H9 (cell line): ENCODE results near the gene PPOX. TPM values are rescaled to one million over a fixed set of nuclear protein-coding genes. Genes with fewer than 3 reads are reported as not detected.

Experiments used
- DNase-seq: peaks from one replicate; pipeline ENCODE4 v3.0.0-alpha.2; 2017
- H2AFZ ChIP-seq: one replicate; pipeline ENCODE4 v1.6.1; 2013; ENCODE audit warnings: mild to moderate bottlenecking, low read length, control low read depth, moderate library complexity
- H2AK5ac ChIP-seq: 2 replicates; pipeline ENCODE4 v1.6.1; 2013; ENCODE audit warnings: low read length, control low read depth, mixed read lengths; ENCODE audit not compliant: insufficient read length
- H2BK120ac ChIP-seq: one replicate; pipeline ENCODE4 v1.6.1; 2013; ENCODE audit warnings: low read depth, mild to moderate bottlenecking, low read length, control low read depth, inconsistent platforms; ENCODE audit not compliant: poor library complexity, severe bottlenecking
- H2BK12ac ChIP-seq: 2 replicates; pipeline ENCODE4 v1.6.1; 2013; ENCODE audit warnings: low read length, control low read depth, mixed read lengths, low read depth; ENCODE audit not compliant: insufficient read length
- H2BK15ac ChIP-seq: 2 replicates; pipeline ENCODE4 v1.6.1; 2013; ENCODE audit warnings: low read depth, low read length, control low read depth
- H2BK20ac ChIP-seq: one replicate; pipeline ENCODE4 v1.6.1; 2013; ENCODE audit warnings: low read depth, mild to moderate bottlenecking, low read length, control low read depth, inconsistent platforms; ENCODE audit not compliant: poor library complexity, severe bottlenecking
- H2BK5ac ChIP-seq: 2 replicates; pipeline ENCODE4 v1.6.1; 2013; ENCODE audit warnings: low read length, control low read depth, mixed read lengths; ENCODE audit not compliant: insufficient read length
- H3K14ac ChIP-seq: 2 replicates; pipeline ENCODE4 v1.6.1; 2013; ENCODE audit warnings: low read length, control low read depth; ENCODE audit not compliant: insufficient read depth
- H3K18ac ChIP-seq: 2 replicates; pipeline ENCODE4 v1.6.1; 2013; ENCODE audit warnings: low read depth, mild to moderate bottlenecking, mixed read lengths, low read length, control low read depth; ENCODE audit not compliant: insufficient read length
- H3K23ac ChIP-seq: 2 replicates; pipeline ENCODE4 v1.6.1; 2013; ENCODE audit warnings: low read length, control low read depth, mixed read lengths, low read depth; ENCODE audit not compliant: insufficient read length
- H3K23me2 ChIP-seq: 2 replicates; pipeline ENCODE4 v1.6.1; 2013; ENCODE audit warnings: low read depth, mild to moderate bottlenecking, mixed read lengths, low read length, control low read depth; ENCODE audit not compliant: insufficient read length, poor library complexity, severe bottlenecking
- H3K27ac ChIP-seq: 2 replicates; pipeline ENCODE4 v1.5.1; 2013; ENCODE audit warnings: low read length, control low read depth, mixed read lengths, low read depth; ENCODE audit not compliant: insufficient read length
- H3K27me3 ChIP-seq: 2 replicates; pipeline ENCODE4 v1.6.1; 2013; ENCODE audit warnings: low read length, control low read depth, inconsistent platforms; ENCODE audit not compliant: insufficient read depth
- H3K4ac ChIP-seq: 2 replicates; pipeline ENCODE4 v1.6.1; 2013; ENCODE audit warnings: low read depth, mild to moderate bottlenecking, control low read depth, inconsistent platforms, low read length, moderate library complexity
- H3K4me1 ChIP-seq: 2 replicates; pipeline ENCODE4 v1.6.1; 2013; ENCODE audit warnings: low read length, control low read depth, inconsistent platforms; ENCODE audit not compliant: insufficient read depth
- H3K4me2 ChIP-seq: 2 replicates; pipeline ENCODE4 v1.6.1; 2013; ENCODE audit warnings: low read length, control low read depth, mixed read lengths; ENCODE audit not compliant: insufficient read length, insufficient read depth
- H3K56ac ChIP-seq: 2 replicates; pipeline ENCODE4 v1.6.1; 2013; ENCODE audit warnings: low read depth, mild to moderate bottlenecking, mixed read lengths, low read length, control low read depth; ENCODE audit not compliant: insufficient read length
- H3K79me1 ChIP-seq: 2 replicates; pipeline ENCODE4 v1.6.1; 2013; ENCODE audit warnings: low read depth, mild to moderate bottlenecking, moderate library complexity, low read length, control low read depth, inconsistent platforms; ENCODE audit not compliant: insufficient read depth, poor library complexity, severe bottlenecking
- H3K79me2 ChIP-seq: 2 replicates; pipeline ENCODE4 v1.6.1; 2013; ENCODE audit warnings: low read length, control low read depth, inconsistent platforms; ENCODE audit not compliant: insufficient read depth
- H3K9ac ChIP-seq: 2 replicates; pipeline ENCODE4 v1.6.1; 2013; ENCODE audit warnings: low read length, control low read depth, mixed read lengths; ENCODE audit not compliant: insufficient read length; ENCODE audit errors: extremely low read depth
- H3K9me3 ChIP-seq: one replicate; pipeline ENCODE4 v1.6.1; 2013; ENCODE audit warnings: low read depth, low read length, inconsistent platforms; ENCODE audit not compliant: control insufficient read depth
- H3T11ph ChIP-seq: one replicate; pipeline ENCODE4 v1.6.1; 2013; ENCODE audit warnings: mild to moderate bottlenecking, low read length, control low read depth, inconsistent platforms
- H4K20me1 ChIP-seq: one replicate; pipeline ENCODE4 v1.6.1; 2013; ENCODE audit not compliant: control insufficient read depth, insufficient read length, insufficient read depth
- H4K5ac ChIP-seq: 2 replicates; pipeline ENCODE4 v1.6.1; 2013; ENCODE audit warnings: low read depth, mild to moderate bottlenecking, mixed read lengths, low read length, control low read depth; ENCODE audit not compliant: insufficient read length
- H4K8ac ChIP-seq: replicated peaks from 2 replicates; pipeline ENCODE4 v1.6.1; 2013; ENCODE audit warnings: low read length, control low read depth, mixed read lengths, low read depth; ENCODE audit not compliant: insufficient read length
- H4K91ac ChIP-seq: 2 replicates; pipeline ENCODE4 v1.6.1; 2013; ENCODE audit warnings: low read depth, mild to moderate bottlenecking, moderate library complexity, mixed read lengths, low read length, control low read depth; ENCODE audit not compliant: insufficient read length
- H3K27ac Mint-ChIP-seq, 3 experiments: 2 replicates in 2 of 3; 3 replicates in 1 of 3; pipeline ENCODE4 v1.8.0; 2020 to 2021; ENCODE audit warnings: mixed read lengths in 3 of 3, mild to moderate bottlenecking in 1 of 3, moderate library complexity in 1 of 3
- H3K27me3 Mint-ChIP-seq: 2 replicates; pipeline ENCODE4 v1.8.0; 2021; ENCODE audit warnings: low read depth, mild to moderate bottlenecking, moderate library complexity, mixed read lengths
- H3K36me3 Mint-ChIP-seq, 3 experiments: 2 replicates in 2 of 3; 3 replicates in 1 of 3; pipeline ENCODE4 v1.8.0; 2020 to 2021; ENCODE audit warnings: low read depth in 3 of 3, mixed read lengths in 3 of 3; ENCODE audit not compliant: insufficient read depth in 1 of 3
- H3K4me1 Mint-ChIP-seq, 2 experiments: 2 replicates each; pipeline ENCODE4 v1.8.0; 2020; ENCODE audit warnings: mixed read lengths in 2 of 2
- H3K4me3 Mint-ChIP-seq, 2 experiments: 2 replicates in 1 of 2; 3 replicates in 1 of 2; pipeline ENCODE4 v1.8.0; 2020 to 2021; ENCODE audit warnings: mild to moderate bottlenecking in 2 of 2, mixed read lengths in 2 of 2, moderate library complexity in 1 of 2
- H3K9me3 Mint-ChIP-seq, 2 experiments: 2 replicates in 1 of 2; 3 replicates in 1 of 2; pipeline ENCODE4 v1.8.0; 2020; ENCODE audit warnings: mild to moderate bottlenecking in 2 of 2, mixed read lengths in 2 of 2, moderate library complexity in 1 of 2
- WGBS: extraction: QIAGEN DNeasy Blood & Tissue Kit; methylation state at CpG from one replicate; pipeline ENCODE4 v1.1.7; 2013; ENCODE audit warnings: missing lambda C conversion rate, low lambda C conversion rate, mixed read lengths; ENCODE audit not compliant: insufficient read length; ENCODE audit errors: extremely low coverage; 5-methylcytosine and 5-hydroxymethylcytosine counted together
- total RNA-seq: library from RNA; stranded (reverse); gene quantifications from 2 replicates; pipeline ENCODE4 v1.2.1, GENCODE V29; 2021
- TF ChIP-seq, protein P1 (sequence below): fragments of 200-600 bp; sonication (generic); conservative IDR thresholded peaks from 3 replicates; pipeline ENCODE4 v1.8.0; 2021; ENCODE audit warnings: antibody characterized with exemption, mild to moderate bottlenecking

PPOX gene
- total RNA-seq, 1 experiment from 2014 or later, result 39.8 TPM

DNA sequence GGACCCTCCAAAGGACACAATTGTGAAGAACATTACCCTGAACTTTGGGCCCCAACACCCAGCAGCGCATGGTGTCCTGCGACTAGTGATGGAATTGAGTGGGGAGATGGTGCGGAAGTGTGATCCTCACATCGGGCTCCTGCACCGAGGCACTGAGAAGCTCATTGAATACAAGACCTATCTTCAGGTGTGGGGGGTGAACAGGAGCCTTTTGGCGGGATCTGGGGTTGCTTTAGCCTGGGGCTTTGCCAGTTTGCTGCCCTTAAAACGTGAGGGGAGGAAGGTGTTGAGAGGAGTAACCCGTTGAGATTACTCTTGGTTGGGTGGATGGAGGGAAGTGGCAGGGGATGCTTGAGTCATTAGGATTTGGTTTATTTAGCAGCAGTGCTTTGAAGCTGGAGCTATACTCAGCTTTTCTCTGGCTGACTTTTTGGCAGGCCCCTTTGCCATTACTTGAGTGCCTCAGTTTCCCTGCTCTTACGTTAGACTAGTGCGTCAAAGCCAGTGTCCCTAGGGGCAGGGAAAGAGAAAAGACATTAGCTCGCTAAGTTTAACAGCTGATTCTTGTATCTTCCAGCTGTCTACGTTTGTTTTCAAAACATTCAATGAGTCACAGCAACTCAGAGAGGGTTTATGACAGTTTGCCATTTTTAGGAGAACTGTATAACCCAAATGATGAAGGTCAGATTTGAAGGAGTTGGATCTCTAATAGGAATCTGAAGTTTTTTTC lies 40.4 kb downstream of the PPOX start:
- Histone ChIP-seq H2AFZ (no peak overlapping the region), H3K27ac (no peak overlapping the region), H4K91ac (no peak overlapping the region), H3K79me2 (no peaks in the 10 kb centered on the region), H3K9me3 (no peaks in the 10 kb centered on the region), H3K4me2 (no peak overlapping the region), H4K8ac (no peak overlapping the region), H3K23ac (no peak overlapping the region), H3K56ac (no peak overlapping the region), H4K5ac (no peak overlapping the region), H2BK5ac (no peak overlapping the region), H2BK15ac (no peak overlapping the region), H3K18ac (no peak overlapping the region), H2BK120ac (no peak overlapping the region), H3K4ac (no peak overlapping the region), H3T11ph (no peak overlapping the region), H2AK5ac (no peak overlapping the region), H4K20me1 (no peaks in the 10 kb centered on the region), H3K23me2 (peaks cover 3% of the 10 kb centered on the region), H3K4me1 (peaks cover 2% of the 10 kb centered on the region; the same call in 1 of the 2 replicates), H2BK20ac (no peak overlapping the region), H3K14ac (no peak overlapping the region), H3K79me1 (no peaks in the 10 kb centered on the region), H3K27me3 (no peaks in the 10 kb centered on the region; the same call in 1 of the 2 replicates), H3K9ac (no peak overlapping the region), H2BK12ac (no peak overlapping the region)
- TF ChIP-seq, protein P1, sequence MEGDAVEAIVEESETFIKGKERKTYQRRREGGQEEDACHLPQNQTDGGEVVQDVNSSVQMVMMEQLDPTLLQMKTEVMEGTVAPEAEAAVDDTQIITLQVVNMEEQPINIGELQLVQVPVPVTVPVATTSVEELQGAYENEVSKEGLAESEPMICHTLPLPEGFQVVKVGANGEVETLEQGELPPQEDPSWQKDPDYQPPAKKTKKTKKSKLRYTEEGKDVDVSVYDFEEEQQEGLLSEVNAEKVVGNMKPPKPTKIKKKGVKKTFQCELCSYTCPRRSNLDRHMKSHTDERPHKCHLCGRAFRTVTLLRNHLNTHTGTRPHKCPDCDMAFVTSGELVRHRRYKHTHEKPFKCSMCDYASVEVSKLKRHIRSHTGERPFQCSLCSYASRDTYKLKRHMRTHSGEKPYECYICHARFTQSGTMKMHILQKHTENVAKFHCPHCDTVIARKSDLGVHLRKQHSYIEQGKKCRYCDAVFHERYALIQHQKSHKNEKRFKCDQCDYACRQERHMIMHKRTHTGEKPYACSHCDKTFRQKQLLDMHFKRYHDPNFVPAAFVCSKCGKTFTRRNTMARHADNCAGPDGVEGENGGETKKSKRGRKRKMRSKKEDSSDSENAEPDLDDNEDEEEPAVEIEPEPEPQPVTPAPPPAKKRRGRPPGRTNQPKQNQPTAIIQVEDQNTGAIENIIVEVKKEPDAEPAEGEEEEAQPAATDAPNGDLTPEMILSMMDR, result no peak
- WGBS, result no CpG with 5 or more reads among the region's 12 CpGs
- Mint-ChIP-seq H3K9me3 (no peaks in the 10 kb centered on the region), H3K36me3 (peaks cover 26 to 60% (median 59%) of the 10 kb centered on the region in 3 experiments), H3K27me3 (no peaks in the 10 kb centered on the region), H3K27ac (peak overlapping the region in 1 of 3 experiments; percentile 28; a peak in 2 of 7 replicates), H3K4me3 (no peak overlapping the region; a peak in 1 of 5 replicates), H3K4me1 (peaks cover 15 to 16% of the 10 kb centered on the region in 2 experiments)
- DNase-seq, result no peak
